ENCODE data around the gene SNAP25.

The SNAP25 gene

GRCh38 chr20:10240655-10241054, 22.0 kb downstream of the SNAP25 start:
- H3K27me3 ChIP-seq (ENCODE audit: control insufficient read depth in 1 of 2, insufficient read depth in 2 of 2, low read length in 2 of 2) = no peaks in the 10 kb centered on the region
- H3K4me3 ChIP-seq (ENCODE audit: low read length in 2 of 2) = no peak overlapping the region
- no peaks in the 10 kb centered on the region for H3K36me3 ChIP-seq (ENCODE audit: control insufficient read depth in 2 of 2, insufficient read depth in 2 of 2, low read length in 2 of 2)
- H3K27ac ChIP-seq (ENCODE audit: low read length) = no peak overlapping the region
- H3K4me1 ChIP-seq (ENCODE audit: control insufficient read depth, insufficient read depth, low read length) = no peaks in the 10 kb centered on the region
- H3K9me3 ChIP-seq (ENCODE audit: control insufficient read depth in 2 of 2, low read length in 2 of 2) = no peaks in the 10 kb centered on the region
- H3K9ac ChIP-seq (ENCODE audit: low read length in 2 of 2) = no peak overlapping the region

GRCh38 chr20:10242166-10242565, 23.5 kb downstream of the SNAP25 start:
- Histone ChIP-seq H3K36me3 (ENCODE audit: control insufficient read depth in 2 of 2, insufficient read depth in 2 of 2, low read length in 2 of 2) (no peaks in the 10 kb centered on the region), H3K4me3 (ENCODE audit: low read length in 2 of 2) (no peak overlapping the region), H3K4me1 (ENCODE audit: control insufficient read depth, insufficient read depth, low read length) (no peaks in the 10 kb centered on the region), H3K9me3 (ENCODE audit: control insufficient read depth in 2 of 2, low read length in 2 of 2) (no peaks in the 10 kb centered on the region), H3K27me3 (ENCODE audit: control insufficient read depth in 1 of 2, insufficient read depth in 2 of 2, low read length in 2 of 2) (no peaks in the 10 kb centered on the region), H3K9ac (ENCODE audit: low read length in 2 of 2) (no peak overlapping the region), H3K27ac (ENCODE audit: low read length) (no peak overlapping the region)

GRCh38 chr20:10247440-10247839, 28.8 kb downstream of the SNAP25 start:
- Histone ChIP-seq H3K27me3 (ENCODE audit: control insufficient read depth in 1 of 2, insufficient read depth in 2 of 2, low read length in 2 of 2) (no peaks in the 10 kb centered on the region), H3K9ac (ENCODE audit: low read length in 2 of 2) (no peak overlapping the region), H3K4me1 (ENCODE audit: control insufficient read depth, insufficient read depth, low read length) (no peaks in the 10 kb centered on the region), H3K27ac (ENCODE audit: low read length) (no peak overlapping the region), H3K9me3 (ENCODE audit: control insufficient read depth in 2 of 2, low read length in 2 of 2) (no peaks in the 10 kb centered on the region), H3K36me3 (ENCODE audit: control insufficient read depth in 2 of 2, insufficient read depth in 2 of 2, low read length in 2 of 2) (no peaks in the 10 kb centered on the region), H3K4me3 (ENCODE audit: low read length in 2 of 2) (no peak overlapping the region)

- no peak overlapping the region for H3K4me3 ChIP-seq (ENCODE audit: low read length in 2 of 2)
- H3K27ac ChIP-seq (ENCODE audit: low read length) = no peak overlapping the region
- no peaks in the 10 kb centered on the region for H3K36me3 ChIP-seq (ENCODE audit: control insufficient read depth in 2 of 2, insufficient read depth in 2 of 2, low read length in 2 of 2)
- no peak overlapping the region for H3K9ac ChIP-seq (ENCODE audit: low read length in 2 of 2)
- no peaks in the 10 kb centered on the region for H3K9me3 ChIP-seq (ENCODE audit: control insufficient read depth in 2 of 2, low read length in 2 of 2)
- H3K27me3 ChIP-seq (ENCODE audit: control insufficient read depth in 1 of 2, insufficient read depth in 2 of 2, low read length in 2 of 2) = no peaks in the 10 kb centered on the region
- H3K4me1 ChIP-seq (ENCODE audit: control insufficient read depth, insufficient read depth, low read length) = no peaks in the 10 kb centered on the region
These were observed 30.6 kb downstream of the SNAP25 start for GRCh38 chr20:10249048-10249770.

- H3K27ac ChIP-seq (ENCODE audit: low read length) = no peak overlapping the region
- H3K9ac ChIP-seq (ENCODE audit: low read length in 2 of 2) = no peak overlapping the region
- H3K36me3 ChIP-seq (ENCODE audit: control insufficient read depth in 2 of 2, insufficient read depth in 2 of 2, low read length in 2 of 2) = no peaks in the 10 kb centered on the region
- no peaks in the 10 kb centered on the region for H3K4me1 ChIP-seq (ENCODE audit: control insufficient read depth, insufficient read depth, low read length)
- H3K9me3 ChIP-seq (ENCODE audit: control insufficient read depth in 2 of 2, low read length in 2 of 2) = no peaks in the 10 kb centered on the region
- no peaks in the 10 kb centered on the region for H3K27me3 ChIP-seq (ENCODE audit: control insufficient read depth in 1 of 2, insufficient read depth in 2 of 2, low read length in 2 of 2)
- H3K4me3 ChIP-seq (ENCODE audit: low read length in 2 of 2) = no peak overlapping the region
These were observed 31.2 kb downstream of the SNAP25 start for GRCh38 chr20:10249822-10250221.

- H3K4me1 ChIP-seq (ENCODE audit: control insufficient read depth, insufficient read depth, low read length) = no peaks in the 10 kb centered on the region
- H3K27me3 ChIP-seq (ENCODE audit: control insufficient read depth in 1 of 2, insufficient read depth in 2 of 2, low read length in 2 of 2) = no peaks in the 10 kb centered on the region
- H3K4me3 ChIP-seq (ENCODE audit: low read length in 2 of 2) = no peak overlapping the region
- no peaks in the 10 kb centered on the region for H3K9me3 ChIP-seq (ENCODE audit: control insufficient read depth in 2 of 2, low read length in 2 of 2)
- no peak overlapping the region for H3K9ac ChIP-seq (ENCODE audit: low read length in 2 of 2)
- H3K36me3 ChIP-seq (ENCODE audit: control insufficient read depth in 2 of 2, insufficient read depth in 2 of 2, low read length in 2 of 2) = no peaks in the 10 kb centered on the region
- H3K27ac ChIP-seq (ENCODE audit: low read length) = no peak overlapping the region
These were observed 32.3 kb downstream of the SNAP25 start for GRCh38 chr20:10250902-10251301.

GRCh38 chr20:10253780-10254179, 35.1 kb downstream of the SNAP25 start:
- H3K9me3 ChIP-seq (ENCODE audit: control insufficient read depth in 2 of 2, low read length in 2 of 2) = no peaks in the 10 kb centered on the region
- no peak overlapping the region for H3K27ac ChIP-seq (ENCODE audit: low read length)
- no peak overlapping the region for H3K4me3 ChIP-seq (ENCODE audit: low read length in 2 of 2)
- no peaks in the 10 kb centered on the region for H3K27me3 ChIP-seq (ENCODE audit: control insufficient read depth in 1 of 2, insufficient read depth in 2 of 2, low read length in 2 of 2)
- no peaks in the 10 kb centered on the region for H3K36me3 ChIP-seq (ENCODE audit: control insufficient read depth in 2 of 2, insufficient read depth in 2 of 2, low read length in 2 of 2)
- no peak overlapping the region for H3K9ac ChIP-seq (ENCODE audit: low read length in 2 of 2)
- H3K4me1 ChIP-seq (ENCODE audit: control insufficient read depth, insufficient read depth, low read length) = no peaks in the 10 kb centered on the region

GRCh38 chr20:10255846-10256245, 37.2 kb downstream of the SNAP25 start:
- H3K9me3 ChIP-seq (ENCODE audit: control insufficient read depth in 2 of 2, low read length in 2 of 2) = no peaks in the 10 kb centered on the region
- no peak overlapping the region for H3K9ac ChIP-seq (ENCODE audit: low read length in 2 of 2)
- H3K4me1 ChIP-seq (ENCODE audit: control insufficient read depth, insufficient read depth, low read length) = no peaks in the 10 kb centered on the region
- no peak overlapping the region for H3K27ac ChIP-seq (ENCODE audit: low read length)
- H3K4me3 ChIP-seq (ENCODE audit: low read length in 2 of 2) = no peak overlapping the region
- H3K27me3 ChIP-seq (ENCODE audit: control insufficient read depth in 1 of 2, insufficient read depth in 2 of 2, low read length in 2 of 2) = no peaks in the 10 kb centered on the region
- H3K36me3 ChIP-seq (ENCODE audit: control insufficient read depth in 2 of 2, insufficient read depth in 2 of 2, low read length in 2 of 2) = no peaks in the 10 kb centered on the region

GRCh38 chr20:10259166-10259565, 40.5 kb downstream of the SNAP25 start:
- H3K9me3 ChIP-seq (ENCODE audit: control insufficient read depth in 2 of 2, low read length in 2 of 2) = no peaks in the 10 kb centered on the region
- H3K4me1 ChIP-seq (ENCODE audit: control insufficient read depth, insufficient read depth, low read length) = no peaks in the 10 kb centered on the region
- H3K27me3 ChIP-seq (ENCODE audit: control insufficient read depth in 1 of 2, insufficient read depth in 2 of 2, low read length in 2 of 2) = no peaks in the 10 kb centered on the region
- H3K9ac ChIP-seq (ENCODE audit: low read length in 2 of 2) = no peak overlapping the region
- H3K36me3 ChIP-seq (ENCODE audit: control insufficient read depth in 2 of 2, insufficient read depth in 2 of 2, low read length in 2 of 2) = no peaks in the 10 kb centered on the region
- H3K4me3 ChIP-seq (ENCODE audit: low read length in 2 of 2) = no peak overlapping the region
- H3K27ac ChIP-seq (ENCODE audit: low read length) = no peak overlapping the region

GRCh38 chr20:10260316-10260715, 41.7 kb downstream of the SNAP25 start:
- no peaks in the 10 kb centered on the region for H3K4me1 ChIP-seq (ENCODE audit: control insufficient read depth, insufficient read depth, low read length)
- H3K36me3 ChIP-seq (ENCODE audit: control insufficient read depth in 2 of 2, insufficient read depth in 2 of 2, low read length in 2 of 2) = no peaks in the 10 kb centered on the region
- H3K9ac ChIP-seq (ENCODE audit: low read length in 2 of 2) = no peak overlapping the region
- no peaks in the 10 kb centered on the region for H3K27me3 ChIP-seq (ENCODE audit: control insufficient read depth in 1 of 2, insufficient read depth in 2 of 2, low read length in 2 of 2)
- H3K9me3 ChIP-seq (ENCODE audit: control insufficient read depth in 2 of 2, low read length in 2 of 2) = no peaks in the 10 kb centered on the region
- H3K4me3 ChIP-seq (ENCODE audit: low read length in 2 of 2) = no peak overlapping the region
- H3K27ac ChIP-seq (ENCODE audit: low read length) = no peak overlapping the region

- H3K9me3 ChIP-seq (ENCODE audit: control insufficient read depth in 2 of 2, low read length in 2 of 2) = no peaks in the 10 kb centered on the region
- no peak overlapping the region for H3K27ac ChIP-seq (ENCODE audit: low read length)
- H3K4me3 ChIP-seq (ENCODE audit: low read length in 2 of 2) = no peak overlapping the region
- H3K4me1 ChIP-seq (ENCODE audit: control insufficient read depth, insufficient read depth, low read length) = no peaks in the 10 kb centered on the region
- no peak overlapping the region for H3K9ac ChIP-seq (ENCODE audit: low read length in 2 of 2)
- H3K36me3 ChIP-seq (ENCODE audit: control insufficient read depth in 2 of 2, insufficient read depth in 2 of 2, low read length in 2 of 2) = no peaks in the 10 kb centered on the region
- H3K27me3 ChIP-seq (ENCODE audit: control insufficient read depth in 1 of 2, insufficient read depth in 2 of 2, low read length in 2 of 2) = no peaks in the 10 kb centered on the region
These were observed 43.1 kb downstream of the SNAP25 start for GRCh38 chr20:10261702-10262101.
